CD8-positive, alpha-beta memory T cell (primary cell): ENCODE data around the gene TMEM120B. TPM values are rescaled to one million over a fixed set of nuclear protein-coding genes. Genes with fewer than 3 reads are reported as not detected.

Source experiments
- CTCF ChIA-PET: fragments of 350-600 bp; sonication (Branson Sonifier 250); formaldehyde crosslinking; loops from one replicate; lab custom pipeline; 2021; ENCODE audit warnings: antibody characterized with exemption; lab: Charles Lee
- POLR2A ChIA-PET: fragments of 350-600 bp; sonication (Branson Sonifier 250); formaldehyde crosslinking; loops from one replicate; lab custom pipeline; 2021; ENCODE audit warnings: antibody characterized with exemption; lab: Charles Lee
- DNase-seq, 5 donors: peaks; one replicate each; pipeline versions ENCODE4 v3.0.0 to v3.0.0-alpha.2; 2020 to 2022; ENCODE audit warnings: mixed read lengths in 1 of 5
- H3K27ac ChIP-seq: one replicate; pipeline ENCODE4 v1.7.0; 2013; ENCODE audit warnings: low read depth, mild to moderate bottlenecking, low read length, moderate library complexity
- H3K27me3 ChIP-seq: 2 replicates; pipeline ENCODE4 v1.7.0; 2013; ENCODE audit warnings: low read length, mild to moderate bottlenecking; ENCODE audit not compliant: insufficient read depth, poor library complexity, severe bottlenecking
- H3K36me3 ChIP-seq: 2 replicates; pipeline ENCODE4 v1.7.0; 2013; ENCODE audit warnings: mild to moderate bottlenecking, low read length, moderate library complexity; ENCODE audit not compliant: insufficient read depth
- H3K4me1 ChIP-seq: 2 replicates; pipeline ENCODE4 v1.7.0; 2013; ENCODE audit warnings: mild to moderate bottlenecking, low read length, moderate library complexity; ENCODE audit not compliant: insufficient read depth
- H3K4me3 ChIP-seq: 2 replicates; pipeline ENCODE4 v1.7.0; 2013; ENCODE audit warnings: mild to moderate bottlenecking, low read length
- H3K9me3 ChIP-seq: 2 replicates; pipeline ENCODE4 v1.7.0; 2013; ENCODE audit warnings: mild to moderate bottlenecking, low read length
- H3K27ac Mint-ChIP-seq, 8 donors: one replicate each; pipeline ENCODE4 v1.8.0; 2020 to 2021; ENCODE audit warnings: mixed read lengths in 8 of 8, mild to moderate bottlenecking in 6 of 8, inconsistent platforms in 3 of 8, moderate library complexity in 3 of 8
- H3K27me3 Mint-ChIP-seq, 2 donors: one replicate each; pipeline ENCODE4 v1.8.0; 2020 to 2021; ENCODE audit warnings: mixed read lengths in 2 of 2, mild to moderate bottlenecking in 1 of 2, moderate library complexity in 1 of 2
- H3K36me3 Mint-ChIP-seq, 3 donors: one replicate each; pipeline ENCODE4 v1.8.0; 2020 to 2021; ENCODE audit warnings: mixed read lengths in 3 of 3, inconsistent platforms in 1 of 3, mild to moderate bottlenecking in 1 of 3
- H3K4me1 Mint-ChIP-seq, 3 donors: one replicate each; pipeline ENCODE4 v1.8.0; 2020 to 2021; ENCODE audit warnings: mixed read lengths in 3 of 3, inconsistent platforms in 1 of 3, mild to moderate bottlenecking in 1 of 3
- H3K4me3 Mint-ChIP-seq, 7 donors: one replicate each; pipeline ENCODE4 v1.8.0; 2020 to 2021; ENCODE audit warnings: mixed read lengths in 7 of 7, mild to moderate bottlenecking in 6 of 7, moderate library complexity in 4 of 7, inconsistent platforms in 2 of 7
- H3K9me3 Mint-ChIP-seq, 5 donors: one replicate each; pipeline ENCODE4 v1.8.0; 2020 to 2022; ENCODE audit warnings: mixed read lengths in 5 of 5, mild to moderate bottlenecking in 3 of 5, moderate library complexity in 2 of 5, inconsistent platforms in 1 of 5
- polyA plus RNA-seq: library from polyadenylated mRNA; unstranded; fragments of 300-500 nt; fragmentation: Illumina TruSeq; gene quantifications from one replicate; pipeline ENCODE4 v1.2.3, GENCODE V29; 2021
- total RNA-seq, 2 experiments: library from RNA; stranded (reverse); gene quantifications; one replicate each; pipeline ENCODE4 v1.2.3, GENCODE V29; 2021

The TMEM120B gene
- total and polyA plus RNA-seq, 3 experiments from 2014 or later, result 3.9 to 15.2 (median 12.5) TPM

GRCh38 chr12:121806546-121807423 lies 94.2 kb downstream of the TMEM120B start:
- Mint-ChIP-seq H3K36me3 (peaks cover 0 to 71% (median 9%) of the 10 kb centered on the region in 3 donors), H3K27ac (peak overlapping the region; percentile 91 to 99 (median 98)), H3K27me3 (peaks cover 0 to 1% of the 10 kb centered on the region in 2 donors), H3K9me3 (no peaks in the 10 kb centered on the region), H3K4me1 (peaks cover 33 to 56% (median 51%) of the 10 kb centered on the region in 3 donors), H3K4me3 (peak overlapping the region; percentile 93 to 100 (median 97))
- ChIA-PET CTCF (interaction anchor here (1.3 to 38.2 kb wide), 2 partner anchors 24 to 107 kb away, joined by 3 to 1908 read pairs; partner anchors contain the start of genes RHOF and SETD1B), POLR2A (interaction anchor here (0.6 to 9.1 kb wide), 7 partner anchors 9 to 467 kb away, joined by 3 to 235 read pairs (median 4); partner anchors contain the start of genes ORAI1 and RHOF)
- peak overlapping the region; percentile 66 for H3K27ac ChIP-seq
- H3K4me3 ChIP-seq, result peak overlapping the region; percentile 90
- H3K4me1 ChIP-seq, result peaks cover 32% of the 10 kb centered on the region
- DNase-seq, result no peak
- no peaks in the 10 kb centered on the region for H3K9me3 ChIP-seq
- peaks cover 33% of the 10 kb centered on the region for H3K36me3 ChIP-seq
- H3K27me3 ChIP-seq, result no peaks in the 10 kb centered on the region

- Histone ChIP-seq H3K4me1 (peaks cover 40% of the 10 kb centered on the region), H3K27ac (no peak overlapping the region), H3K27me3 (no peaks in the 10 kb centered on the region), H3K36me3 (peaks cover 33% of the 10 kb centered on the region), H3K4me3 (no peak overlapping the region), H3K9me3 (no peaks in the 10 kb centered on the region)
- no peak for DNase-seq
- peaks cover 35 to 64% (median 53%) of the 10 kb centered on the region in 3 donors for H3K4me1 Mint-ChIP-seq
- no peaks in the 10 kb centered on the region for H3K9me3 Mint-ChIP-seq
- CTCF ChIA-PET, result interaction anchor here (1.3 to 38.2 kb wide), 3 partner anchors 25 to 108 kb away, joined by 3 to 1908 read pairs (median 3); partner anchors contain the start of genes RHOF and SETD1B
- H3K27ac Mint-ChIP-seq, result peak overlapping the region in 6 of 8 donors; percentile 17 to 85 (median 63)
- H3K27me3 Mint-ChIP-seq, result peaks cover 0 to 1% of the 10 kb centered on the region in 2 donors
- H3K4me3 Mint-ChIP-seq, result peak overlapping the region; percentile 11 to 97 (median 86)
- POLR2A ChIA-PET, result interaction anchor here (1.0 to 9.1 kb wide), 3 partner anchors 8 to 15 kb away, joined by 3 to 235 read pairs (median 13); partner anchors contain the start of gene RHOF
- H3K36me3 Mint-ChIP-seq, result peaks cover 0 to 70% (median 9%) of the 10 kb centered on the region in 3 donors
Observed at GRCh38 chr12:121807642-121808347, 95.2 kb downstream of the TMEM120B start.

GRCh38 chr12:121808623-121809022 lies 96.1 kb downstream of the TMEM120B start:
- no peaks in the 10 kb centered on the region for H3K9me3 Mint-ChIP-seq
- Histone ChIP-seq H3K27me3 (no peaks in the 10 kb centered on the region), H3K9me3 (no peaks in the 10 kb centered on the region), H3K36me3 (peaks cover 33% of the 10 kb centered on the region), H3K27ac (no peak overlapping the region), H3K4me1 (peaks cover 48% of the 10 kb centered on the region), H3K4me3 (no peak overlapping the region)
- ChIA-PET POLR2A (interaction anchor here (5.5 to 9.1 kb wide), 2 partner anchors 10 to 16 kb away, joined by 235 to 277 read pairs; partner anchors contain the start of genes RHOF and SETD1B), CTCF (interaction anchor here (1.0 to 38.2 kb wide), 3 partner anchors 26 to 30 kb away, joined by 3 to 1908 read pairs (median 3); partner anchors contain the start of genes RHOF and SETD1B)
- peaks cover 42 to 72% (median 57%) of the 10 kb centered on the region in 3 donors for H3K4me1 Mint-ChIP-seq
- H3K4me3 Mint-ChIP-seq, result peak overlapping the region in 4 of 7 donors; percentile 25 to 64 (median 50)
- H3K27ac Mint-ChIP-seq, result peak overlapping the region in 6 of 8 donors; percentile 26 to 82 (median 46)
- H3K27me3 Mint-ChIP-seq, result peaks cover 0 to 3% of the 10 kb centered on the region in 2 donors
- no peak for DNase-seq
- peaks cover 0 to 74% (median 10%) of the 10 kb centered on the region in 3 donors for H3K36me3 Mint-ChIP-seq

- peak overlapping the region in 6 of 7 donors; percentile 15 to 77 (median 36) for H3K4me3 Mint-ChIP-seq
- Histone ChIP-seq H3K9me3 (no peaks in the 10 kb centered on the region), H3K4me3 (no peak overlapping the region), H3K27me3 (no peaks in the 10 kb centered on the region), H3K36me3 (peaks cover 36% of the 10 kb centered on the region), H3K4me1 (peaks cover 51% of the 10 kb centered on the region), H3K27ac (no peak overlapping the region)
- POLR2A ChIA-PET, result interaction anchor here (1.2 to 5.5 kb wide), 3 partner anchors 11 to 78 kb away, joined by 3 to 277 read pairs (median 29); partner anchors contain the start of genes RHOF and SETD1B
- DNase-seq, result no peak
- no peaks in the 10 kb centered on the region for H3K9me3 Mint-ChIP-seq
- peaks cover 0 to 2% of the 10 kb centered on the region in 2 donors for H3K27me3 Mint-ChIP-seq
- H3K27ac Mint-ChIP-seq, result peak overlapping the region in 5 of 8 donors; percentile 8 to 75 (median 52)
- peaks cover 43 to 75% (median 60%) of the 10 kb centered on the region in 3 donors for H3K4me1 Mint-ChIP-seq
- CTCF ChIA-PET, result interaction anchor here (1.0 to 38.2 kb wide), 2 partner anchors 27 to 29 kb away, joined by 3 to 1908 read pairs; partner anchors contain the start of genes RHOF and SETD1B
- peaks cover 0 to 77% (median 10%) of the 10 kb centered on the region in 3 donors for H3K36me3 Mint-ChIP-seq
Observed at GRCh38 chr12:121809712-121810116, 97.2 kb downstream of the TMEM120B start.

- DNase-seq, result no peak
- Mint-ChIP-seq H3K27ac (peak overlapping the region in 2 of 8 donors; percentile 55 to 92), H3K4me3 (peak overlapping the region in 3 of 7 donors; percentile 70 to 91 (median 84)), H3K36me3 (peaks cover 0 to 81% (median 10%) of the 10 kb centered on the region in 3 donors), H3K9me3 (no peaks in the 10 kb centered on the region), H3K27me3 (peaks cover 0 to 2% of the 10 kb centered on the region in 2 donors), H3K4me1 (peaks cover 43 to 77% (median 60%) of the 10 kb centered on the region in 3 donors)
- CTCF ChIA-PET, result interaction anchor here (1.7 to 38.2 kb wide), 3 partner anchors 28 to 124 kb away, joined by 4 to 1908 read pairs (median 22); partner anchors contain the start of genes PSMD9, RHOF and SETD1B
- POLR2A ChIA-PET, result interaction anchor here (0.5 to 5.5 kb wide), 5 partner anchors 12 to 78 kb away, joined by 3 to 277 read pairs (median 5); partner anchors contain the start of genes RHOF and SETD1B
- peak overlapping the region; percentile 74 for H3K4me3 ChIP-seq
- H3K27me3 ChIP-seq, result no peaks in the 10 kb centered on the region
- peaks cover 42% of the 10 kb centered on the region for H3K36me3 ChIP-seq
- no peak overlapping the region for H3K27ac ChIP-seq
- H3K9me3 ChIP-seq, result no peaks in the 10 kb centered on the region
- peaks cover 51% of the 10 kb centered on the region for H3K4me1 ChIP-seq
Observed at GRCh38 chr12:121810234-121810817, 97.8 kb downstream of the TMEM120B start.

GRCh38 chr12:121810833-121811433 lies 98.4 kb downstream of the TMEM120B start:
- Histone ChIP-seq H3K27me3 (no peaks in the 10 kb centered on the region), H3K36me3 (peaks cover 45% of the 10 kb centered on the region), H3K4me1 (peaks cover 51% of the 10 kb centered on the region), H3K27ac (peak overlapping the region; percentile 17), H3K9me3 (no peaks in the 10 kb centered on the region), H3K4me3 (peak overlapping the region; percentile 74)
- peaks cover 43 to 76% (median 57%) of the 10 kb centered on the region in 3 donors for H3K4me1 Mint-ChIP-seq
- no peak for DNase-seq
- peak overlapping the region; percentile 61 to 91 (median 84) for H3K4me3 Mint-ChIP-seq
- peaks cover 0 to 80% (median 10%) of the 10 kb centered on the region in 3 donors for H3K36me3 Mint-ChIP-seq
- peak overlapping the region in 7 of 8 donors; percentile 25 to 92 (median 81) for H3K27ac Mint-ChIP-seq
- ChIA-PET CTCF (interaction anchor here (0.8 to 38.2 kb wide), 15 partner anchors 15 to 339 kb away, joined by 3 to 1908 read pairs (median 6); partner anchors contain the start of genes PSMD9, RHOF and SETD1B), POLR2A (interaction anchor here (0.5 to 5.5 kb wide), 7 partner anchors 13 to 78 kb away, joined by 3 to 277 read pairs (median 5); partner anchors contain the start of genes PSMD9, RHOF and SETD1B)
- peaks cover 0 to 2% of the 10 kb centered on the region in 2 donors for H3K27me3 Mint-ChIP-seq
- no peaks in the 10 kb centered on the region for H3K9me3 Mint-ChIP-seq
